Sigmoid colon (tissue), 4 donors: ENCODE data around the gene WSB2.

ENCODE experiments used
- CTCF ChIP-seq, 4 experiments: fragments of 450-650 bp in 3 of 4; fragments of 200-600 bp in 1 of 4; IDR thresholded peaks; one replicate each; pipeline ENCODE4 v1.5.1; 2016 to 2019; ENCODE audit warnings: antibody characterized with exemption in 4 of 4, mild to moderate bottlenecking in 3 of 4, moderate library complexity in 2 of 4
- EP300 ChIP-seq, 4 donors: sonication (generic); formaldehyde crosslinking; IDR thresholded peaks; one replicate each; pipeline ENCODE4 v1.6.1; 2017; ENCODE audit warnings: antibody characterized with exemption in 4 of 4
- POLR2A ChIP-seq, 2 donors: fragments of 450-650 bp; IDR thresholded peaks; one replicate each; pipeline ENCODE4 v1.6.1; 2016; ENCODE audit warnings: antibody characterized with exemption in 2 of 2, mild to moderate bottlenecking in 2 of 2, moderate library complexity in 2 of 2

DNA sequence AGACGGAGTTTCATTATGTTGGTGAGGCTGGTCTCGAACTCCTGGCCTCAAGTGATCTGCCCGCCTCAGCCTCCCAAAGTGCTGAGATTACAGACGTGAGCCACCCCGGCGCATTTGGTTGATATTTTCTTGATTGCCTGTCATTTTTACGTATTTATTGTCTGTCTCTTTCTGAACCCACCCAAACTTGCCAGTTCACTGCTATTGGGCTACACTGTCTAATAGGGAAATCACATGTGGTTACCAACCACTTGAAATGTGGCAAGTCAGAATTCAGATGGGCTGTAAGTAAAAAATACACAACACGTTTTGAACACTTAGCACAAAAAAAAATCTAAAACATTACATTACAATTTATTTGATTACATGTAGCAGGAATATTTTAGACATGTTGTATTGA lies 2.1 kb downstream of the WSB2 start:
- TF ChIP-seq CTCF (IDR thresholded peaks at IDR 0.05) (no peak), POLR2A (IDR thresholded peaks at IDR 0.05) (no peak), EP300 (IDR thresholded peaks at IDR 0.05) (no peak)
